Esophagus (tissue), 2 donors: Measurements from ENCODE around the gene EPB41L1. TPM values are rescaled to one million over a fixed set of nuclear protein-coding genes. Genes with fewer than 3 reads are reported as not detected.

ENCODE experiments used
- H3K27ac ChIP-seq, 2 donors: one replicate each; pipeline ENCODE4 v1.5.1; 2013; ENCODE audit warnings: low read depth in 2 of 2, mild to moderate bottlenecking in 2 of 2, inconsistent platforms in 1 of 2, low read length in 1 of 2, moderate library complexity in 1 of 2
- H3K27me3 ChIP-seq, 2 donors: one replicate each; pipeline ENCODE4 v1.6.1; 2013; ENCODE audit warnings: low read length in 2 of 2, control low read depth in 1 of 2, mild to moderate bottlenecking in 1 of 2; ENCODE audit not compliant: insufficient read depth in 2 of 2, control insufficient read depth in 1 of 2
- H3K36me3 ChIP-seq, 2 donors: one replicate each; pipeline ENCODE4 v1.6.1; 2013; ENCODE audit warnings: low read length in 1 of 2; ENCODE audit not compliant: control insufficient read depth in 2 of 2, insufficient read depth in 2 of 2
- H3K4me1 ChIP-seq, 2 donors: one replicate each; pipeline ENCODE4 v1.6.1; 2013; ENCODE audit warnings: low read length in 1 of 2; ENCODE audit not compliant: control insufficient read depth in 2 of 2, insufficient read depth in 2 of 2
- H3K4me3 ChIP-seq, 2 donors: one replicate each; pipeline ENCODE4 v1.5.1; 2013; ENCODE audit warnings: low read length in 2 of 2, mild to moderate bottlenecking in 2 of 2, low read depth in 1 of 2, moderate library complexity in 1 of 2
- H3K9me3 ChIP-seq, 2 donors: one replicate each; pipeline ENCODE4 v1.6.1; 2013; ENCODE audit warnings: mild to moderate bottlenecking in 2 of 2, low read depth in 1 of 2, low read length in 1 of 2, moderate library complexity in 1 of 2; ENCODE audit not compliant: control insufficient read depth in 2 of 2, insufficient read depth in 1 of 2
- WGBS, 2 donors: extraction: QIAGEN DNeasy Blood & Tissue Kit; methylation state at CpG; one replicate each; pipeline ENCODE4 v1.1.7; 2013; 5-methylcytosine and 5-hydroxymethylcytosine counted together
- polyA plus RNA-seq, 2 donors: library from polyadenylated mRNA; stranded (reverse); fragments of 200-250 nt; gene quantifications; one replicate each; pipeline ENCODE4 v1.2.3, GENCODE V29; 2013
- donor health status: healthy with polysubstance abuse.
- donor health status: Bipolar disorder and iron deficiency.

EPB41L1 gene
- polyA plus RNA-seq, 2 donors, result 30.2 to 35.0 TPM

GRCh38 chr20:36180323-36180722, 25.8 kb downstream of the EPB41L1 start:
- Histone ChIP-seq H3K27ac (no peak overlapping the region), H3K27me3 (no peaks in the 10 kb centered on the region), H3K36me3 (peaks cover 15 to 47% of the 10 kb centered on the region in 2 donors), H3K9me3 (no peaks in the 10 kb centered on the region), H3K4me1 (no peaks in the 10 kb centered on the region), H3K4me3 (no peak overlapping the region)

- peaks cover 11 to 49% of the 10 kb centered on the region in 2 donors for H3K36me3 ChIP-seq
- H3K9me3 ChIP-seq, result no peaks in the 10 kb centered on the region
- H3K4me3 ChIP-seq, result no peak overlapping the region
- 83 to 84% methylated on average over 8 of the region's 8 CpGs for WGBS, 2 donors
- no peak overlapping the region for H3K27ac ChIP-seq
- no peaks in the 10 kb centered on the region for H3K27me3 ChIP-seq
- H3K4me1 ChIP-seq, result no peaks in the 10 kb centered on the region
These were observed 27.5 kb downstream of the EPB41L1 start for GRCh38 chr20:36181934-36182603.

- Histone ChIP-seq H3K4me3 (no peak overlapping the region), H3K27ac (no peak overlapping the region), H3K9me3 (no peaks in the 10 kb centered on the region), H3K27me3 (no peaks in the 10 kb centered on the region), H3K4me1 (no peaks in the 10 kb centered on the region), H3K36me3 (peaks cover 5 to 46% of the 10 kb centered on the region in 2 donors)
- 90 to 91% methylated on average over 6 of the region's 6 CpGs for WGBS, 2 donors
These were observed 28.1 kb downstream of the EPB41L1 start for GRCh38 chr20:36182604-36183154.

GRCh38 chr20:36183155-36183944, 28.8 kb downstream of the EPB41L1 start:
- H3K9me3 ChIP-seq, result no peaks in the 10 kb centered on the region
- 76 to 84% methylated on average over 8 of the region's 8 CpGs for WGBS, 2 donors
- H3K4me3 ChIP-seq, result no peak overlapping the region
- no peaks in the 10 kb centered on the region for H3K27me3 ChIP-seq
- peaks cover 10 to 44% of the 10 kb centered on the region in 2 donors for H3K36me3 ChIP-seq
- no peak overlapping the region for H3K27ac ChIP-seq
- H3K4me1 ChIP-seq, result no peaks in the 10 kb centered on the region

- no peak overlapping the region for H3K4me3 ChIP-seq
- peaks cover 15 to 45% of the 10 kb centered on the region in 2 donors for H3K36me3 ChIP-seq
- WGBS, 2 donors, result 96% methylated on average over 15 of the region's 15 CpGs
- no peak overlapping the region for H3K27ac ChIP-seq
- H3K9me3 ChIP-seq, result no peaks in the 10 kb centered on the region
- no peaks in the 10 kb centered on the region for H3K4me1 ChIP-seq
- H3K27me3 ChIP-seq, result no peaks in the 10 kb centered on the region
These were observed 30.6 kb downstream of the EPB41L1 start for GRCh38 chr20:36184816-36185776.

GRCh38 chr20:36193977-36194712, 39.6 kb downstream of the EPB41L1 start:
- Histone ChIP-seq H3K9me3 (no peaks in the 10 kb centered on the region), H3K4me1 (no peaks in the 10 kb centered on the region), H3K27me3 (no peaks in the 10 kb centered on the region), H3K27ac (no peak overlapping the region), H3K4me3 (no peak overlapping the region), H3K36me3 (peaks cover 10 to 50% of the 10 kb centered on the region in 2 donors)
- WGBS, 2 donors, result 84 to 93% methylated on average over 10 of the region's 10 CpGs

GRCh38 chr20:36196676-36197075, 42.1 kb downstream of the EPB41L1 start:
- Histone ChIP-seq H3K9me3 (no peaks in the 10 kb centered on the region), H3K4me1 (no peaks in the 10 kb centered on the region), H3K36me3 (peaks cover 3 to 39% of the 10 kb centered on the region in 2 donors), H3K27me3 (no peaks in the 10 kb centered on the region), H3K4me3 (no peak overlapping the region), H3K27ac (no peak overlapping the region)
- WGBS, 2 donors, result 62 to 68% methylated on average over 2 of the region's 2 CpGs

GRCh38 chr20:36197271-36197670, 42.7 kb downstream of the EPB41L1 start:
- no peaks in the 10 kb centered on the region for H3K9me3 ChIP-seq
- H3K27me3 ChIP-seq, result no peaks in the 10 kb centered on the region
- WGBS, 2 donors, result 84 to 88% methylated on average over 2 of the region's 2 CpGs
- no peak overlapping the region for H3K27ac ChIP-seq
- no peaks in the 10 kb centered on the region for H3K4me1 ChIP-seq
- peaks cover 5 to 42% of the 10 kb centered on the region in 2 donors for H3K36me3 ChIP-seq
- H3K4me3 ChIP-seq, result no peak overlapping the region
